ENCODE data around the gene TEX48. TPM values are rescaled to one million over a fixed set of nuclear protein-coding genes. Genes with fewer than 3 reads are reported as not detected.
A peak's percentile ranks its signal among the peaks of the same experiment; 100 is the strongest.

TEX48 gene
- total RNA-seq, 1 donor from 2014 or later, result not detected

DNA sequence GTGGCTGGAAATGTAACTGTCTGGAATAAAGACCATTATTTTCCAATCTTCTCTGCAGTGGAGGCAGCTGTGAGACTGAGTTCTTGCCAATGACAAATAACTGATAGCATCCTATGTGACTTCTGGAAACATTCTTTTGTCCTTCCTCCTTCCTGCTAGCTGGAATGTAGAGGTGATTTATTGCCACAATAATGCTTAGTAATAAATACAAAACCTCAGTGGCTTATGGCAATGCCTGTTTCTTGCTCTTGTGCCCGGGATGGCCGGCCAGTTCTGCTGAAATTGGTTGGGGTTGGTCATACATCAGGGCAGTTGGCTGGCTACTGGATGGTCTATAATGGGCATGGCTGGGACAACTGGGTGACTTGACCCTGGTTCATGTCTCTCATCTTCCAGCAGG, 12.2 kb upstream of the TEX48 start:
- Mint-ChIP-seq H3K36me3 (ENCODE audit: unreplicated experiment) (no peaks in the 10 kb centered on the region), H3K4me3 (ENCODE audit: unreplicated experiment) (no peak overlapping the region), H3K27ac (ENCODE audit: unreplicated experiment) (no peak overlapping the region), H3K27me3 (ENCODE audit: unreplicated experiment) (no peaks in the 10 kb centered on the region), H3K9me3 (ENCODE audit: unreplicated experiment) (no peaks in the 10 kb centered on the region), H3K4me1 (ENCODE audit: unreplicated experiment) (peaks cover 29% of the 10 kb centered on the region)
- TF ChIP-seq, protein P1, sequence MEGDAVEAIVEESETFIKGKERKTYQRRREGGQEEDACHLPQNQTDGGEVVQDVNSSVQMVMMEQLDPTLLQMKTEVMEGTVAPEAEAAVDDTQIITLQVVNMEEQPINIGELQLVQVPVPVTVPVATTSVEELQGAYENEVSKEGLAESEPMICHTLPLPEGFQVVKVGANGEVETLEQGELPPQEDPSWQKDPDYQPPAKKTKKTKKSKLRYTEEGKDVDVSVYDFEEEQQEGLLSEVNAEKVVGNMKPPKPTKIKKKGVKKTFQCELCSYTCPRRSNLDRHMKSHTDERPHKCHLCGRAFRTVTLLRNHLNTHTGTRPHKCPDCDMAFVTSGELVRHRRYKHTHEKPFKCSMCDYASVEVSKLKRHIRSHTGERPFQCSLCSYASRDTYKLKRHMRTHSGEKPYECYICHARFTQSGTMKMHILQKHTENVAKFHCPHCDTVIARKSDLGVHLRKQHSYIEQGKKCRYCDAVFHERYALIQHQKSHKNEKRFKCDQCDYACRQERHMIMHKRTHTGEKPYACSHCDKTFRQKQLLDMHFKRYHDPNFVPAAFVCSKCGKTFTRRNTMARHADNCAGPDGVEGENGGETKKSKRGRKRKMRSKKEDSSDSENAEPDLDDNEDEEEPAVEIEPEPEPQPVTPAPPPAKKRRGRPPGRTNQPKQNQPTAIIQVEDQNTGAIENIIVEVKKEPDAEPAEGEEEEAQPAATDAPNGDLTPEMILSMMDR (IDR thresholded peaks at IDR 0.05), result no peak
- DNase-seq (ENCODE audit: extremely low spot score, unreplicated experiment), result no peak

DNA sequence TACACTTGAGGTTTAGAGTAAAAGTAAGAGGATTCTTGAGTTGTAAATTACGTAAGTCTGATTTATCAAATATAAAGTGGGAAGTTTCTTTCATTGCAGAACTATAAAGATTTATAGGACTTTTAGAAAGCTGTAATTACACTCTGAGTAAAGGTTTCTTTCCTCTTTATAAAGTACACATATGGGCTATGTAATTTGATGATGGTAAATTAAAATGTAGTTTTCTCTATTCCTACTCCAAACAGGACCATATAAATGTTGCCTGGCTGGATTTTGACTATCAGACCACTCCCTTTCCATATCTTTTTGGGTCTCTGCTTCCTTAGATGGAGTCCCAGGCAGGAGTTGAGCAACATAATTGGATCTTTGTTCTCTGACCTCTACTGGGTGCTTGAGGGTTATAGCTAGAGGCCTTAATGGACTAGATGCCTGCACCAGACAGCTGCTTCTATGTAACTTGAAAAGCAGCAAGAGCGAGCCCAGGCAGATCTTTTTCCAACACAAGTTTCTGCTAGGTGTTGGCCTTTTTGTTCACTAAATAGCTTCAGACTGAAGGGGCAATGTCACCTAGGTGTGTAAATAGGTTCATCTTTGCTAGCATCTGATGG, 11.4 kb upstream of the TEX48 start:
- Mint-ChIP-seq H3K27ac (ENCODE audit: unreplicated experiment) (no peak overlapping the region), H3K27me3 (ENCODE audit: unreplicated experiment) (no peaks in the 10 kb centered on the region), H3K4me1 (ENCODE audit: unreplicated experiment) (peaks cover 29% of the 10 kb centered on the region), H3K9me3 (ENCODE audit: unreplicated experiment) (no peaks in the 10 kb centered on the region), H3K36me3 (ENCODE audit: unreplicated experiment) (no peaks in the 10 kb centered on the region), H3K4me3 (ENCODE audit: unreplicated experiment) (no peak overlapping the region)
- DNase-seq (ENCODE audit: extremely low spot score, unreplicated experiment), result no peak
- TF ChIP-seq, protein P1 (IDR thresholded peaks at IDR 0.05), result no peak

DNA sequence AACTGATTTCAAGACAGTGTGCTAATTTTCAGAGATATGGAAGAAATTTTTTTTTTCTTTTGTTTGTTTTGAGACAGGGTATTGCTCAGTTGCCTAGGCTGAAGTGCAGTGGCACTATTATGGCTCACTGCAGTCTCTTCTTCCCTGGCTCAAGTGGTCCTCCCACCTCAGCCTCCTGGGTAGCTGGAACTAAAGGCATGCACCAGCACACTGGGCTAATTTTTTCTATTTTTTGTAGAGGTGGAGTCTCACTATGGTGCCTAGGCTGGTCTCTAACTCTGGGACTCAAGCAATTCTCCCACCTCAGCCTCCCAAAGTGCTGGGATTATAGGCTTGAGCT, 9.9 kb upstream of the TEX48 start:
- no peaks in the 10 kb centered on the region for H3K27me3 Mint-ChIP-seq (ENCODE audit: unreplicated experiment)
- H3K36me3 Mint-ChIP-seq (ENCODE audit: unreplicated experiment), result no peaks in the 10 kb centered on the region
- H3K27ac Mint-ChIP-seq (ENCODE audit: unreplicated experiment), result no peak overlapping the region
- no peaks in the 10 kb centered on the region for H3K9me3 Mint-ChIP-seq (ENCODE audit: unreplicated experiment)
- TF ChIP-seq, protein P1 (IDR thresholded peaks at IDR 0.05), result no peak
- DNase-seq (ENCODE audit: extremely low spot score, unreplicated experiment), result no peak
- H3K4me3 Mint-ChIP-seq (ENCODE audit: unreplicated experiment), result no peak overlapping the region
- peaks cover 28% of the 10 kb centered on the region for H3K4me1 Mint-ChIP-seq (ENCODE audit: unreplicated experiment)

DNA sequence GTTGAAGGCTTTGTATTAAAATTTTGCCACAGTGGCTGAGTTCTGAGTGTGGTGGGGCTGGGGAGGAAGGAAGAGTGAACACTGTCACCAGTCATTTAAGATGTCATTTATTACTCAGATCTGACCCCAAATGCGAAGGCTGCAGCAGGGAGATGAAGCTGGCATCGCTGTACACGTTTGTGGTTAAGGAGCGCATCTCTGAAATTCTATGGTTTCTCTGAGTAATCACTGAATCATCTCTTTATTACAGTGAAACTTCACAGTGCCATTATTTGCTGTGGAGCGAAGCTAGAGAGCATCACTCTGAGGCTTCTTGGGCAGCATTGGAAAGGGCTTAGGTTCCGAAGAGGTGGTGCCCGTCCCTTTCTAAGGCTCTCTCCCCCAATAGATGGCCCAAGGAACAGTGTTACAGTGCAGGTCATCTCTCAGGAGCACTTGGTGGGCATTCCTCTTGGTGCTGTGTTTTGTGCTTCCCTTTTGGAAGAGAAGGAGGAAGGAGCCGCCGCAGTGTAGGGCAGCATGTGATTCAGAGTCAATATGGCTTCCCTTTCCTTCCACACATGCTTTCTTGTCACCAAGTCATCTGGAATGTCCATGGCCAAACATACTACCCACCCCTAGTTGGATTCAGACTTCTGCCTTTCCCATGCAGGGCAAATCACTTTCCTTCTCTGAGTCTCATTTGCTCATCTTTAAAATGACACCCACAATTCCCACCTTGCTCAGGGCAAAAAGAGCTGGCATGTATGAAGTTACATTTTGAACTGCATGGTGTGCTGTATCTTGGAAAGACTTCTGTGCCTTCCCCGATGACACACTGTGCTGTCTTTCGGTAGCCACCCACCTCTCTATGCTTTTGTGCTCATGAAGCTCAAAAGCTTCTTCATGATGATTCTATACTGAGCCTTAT, 9.3 kb upstream of the TEX48 start:
- Mint-ChIP-seq H3K4me3 (ENCODE audit: unreplicated experiment) (peak overlapping the region; percentile 26), H3K4me1 (ENCODE audit: unreplicated experiment) (peaks cover 30% of the 10 kb centered on the region), H3K36me3 (ENCODE audit: unreplicated experiment) (no peaks in the 10 kb centered on the region), H3K9me3 (ENCODE audit: unreplicated experiment) (no peaks in the 10 kb centered on the region), H3K27ac (ENCODE audit: unreplicated experiment) (peak overlapping the region; percentile 76), H3K27me3 (ENCODE audit: unreplicated experiment) (no peaks in the 10 kb centered on the region)
- TF ChIP-seq, protein P1 (IDR thresholded peaks at IDR 0.05), result no peak
- DNase-seq (ENCODE audit: extremely low spot score, unreplicated experiment), result no peak

DNA sequence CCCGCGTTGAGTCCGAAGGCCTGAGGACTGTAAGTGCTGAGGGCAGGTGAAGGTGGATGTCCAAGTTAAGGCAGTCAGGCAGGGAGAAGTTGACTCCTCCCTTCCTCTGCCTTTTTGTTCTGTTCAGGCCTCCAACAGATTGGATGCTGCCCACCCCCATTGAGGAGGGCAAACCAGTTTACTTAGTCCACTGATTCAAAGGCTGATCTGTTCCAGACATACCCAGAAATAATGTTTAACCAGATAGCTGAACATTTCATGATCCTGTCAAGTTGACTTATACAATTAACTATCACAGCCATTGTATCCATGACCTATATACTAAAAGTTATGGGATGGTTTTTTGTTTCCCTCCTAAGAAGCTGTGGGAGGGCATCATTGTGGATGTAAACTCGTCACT, 8.3 kb upstream of the TEX48 start:
- Mint-ChIP-seq H3K4me3 (ENCODE audit: unreplicated experiment) (no peak overlapping the region), H3K36me3 (ENCODE audit: unreplicated experiment) (no peaks in the 10 kb centered on the region), H3K9me3 (ENCODE audit: unreplicated experiment) (no peaks in the 10 kb centered on the region), H3K27ac (ENCODE audit: unreplicated experiment) (peak overlapping the region; percentile 76), H3K4me1 (ENCODE audit: unreplicated experiment) (peaks cover 30% of the 10 kb centered on the region), H3K27me3 (ENCODE audit: unreplicated experiment) (no peaks in the 10 kb centered on the region)
- TF ChIP-seq, protein P1 (IDR thresholded peaks at IDR 0.05), result no peak
- DNase-seq (ENCODE audit: extremely low spot score, unreplicated experiment), result no peak

All from osteocyte (in vitro differentiated cells).